Tibial nerve (tissue), 4 donors: ENCODE data around the gene TIPRL. TPM values are rescaled to one million over a fixed set of nuclear protein-coding genes. Genes with fewer than 3 reads are reported as not detected.
A peak's percentile ranks its signal among the peaks of the same experiment; 100 is the strongest.

Experiments used
- DNase-seq, 2 donors: peaks; one replicate each; pipeline ENCODE4 v3.0.0-alpha.2; 2019; ENCODE audit warnings: low spot score in 2 of 2
- H3K27ac ChIP-seq, 4 donors: fragments of 200-600 bp; sonication (generic) in 3 of 4; one replicate each; pipeline ENCODE4 v1.5.1; 2017 to 2019; ENCODE audit warnings: mild to moderate bottlenecking in 1 of 4
- H3K27me3 ChIP-seq, 2 donors: fragments of 200-600 bp; sonication (generic) in 1 of 2; one replicate each; pipeline versions ENCODE4 v1.5.1 to v1.6.0; 2017 to 2019
- H3K36me3 ChIP-seq, 3 donors: fragments of 200-600 bp; sonication (generic); one replicate each; pipeline ENCODE4 v1.5.1; 2018 to 2019
- H3K4me1 ChIP-seq, 4 donors: fragments of 200-600 bp; sonication (generic) in 3 of 4; one replicate each; pipeline ENCODE4 v1.5.1; 2017 to 2019
- H3K4me3 ChIP-seq, 4 donors: fragments of 200-600 bp; sonication (generic) in 3 of 4; one replicate each; pipeline ENCODE4 v1.5.1; 2017 to 2019; ENCODE audit warnings: mild to moderate bottlenecking in 1 of 4, moderate library complexity in 1 of 4
- H3K9me3 ChIP-seq, 4 donors: fragments of 200-600 bp; sonication (generic) in 3 of 4; one replicate each; pipeline ENCODE4 v1.5.1; 2017 to 2019
- EP300 ChIP-seq, 2 donors: sonication (generic); formaldehyde crosslinking; IDR thresholded peaks; one replicate each; pipeline ENCODE4 v1.6.1; 2017; ENCODE audit warnings: antibody characterized with exemption in 2 of 2, mild to moderate bottlenecking in 1 of 2
- POLR2A ChIP-seq, 2 donors: fragments of 450-650 bp; IDR thresholded peaks; one replicate each; pipeline ENCODE4 v1.6.1; 2017; ENCODE audit warnings: antibody characterized with exemption in 2 of 2, mild to moderate bottlenecking in 2 of 2, moderate library complexity in 2 of 2
- WGBS, 2 donors: methylation state at CpG; one replicate each; pipeline ENCODE4 v1.1.5; 2018; 5-methylcytosine and 5-hydroxymethylcytosine counted together
- total RNA-seq, 4 donors: library from RNA; depleted of rRNA; stranded (reverse); fragments of >200 nt; gene quantifications; one replicate each; pipeline ENCODE4 v1.1.0, GENCODE V29; 2016
- TF ChIP-seq, protein P1 (sequence below), 5 experiments: fragments of 200-600 bp in 3 of 5; fragments of 450-650 bp in 2 of 5; sonication (generic) in 3 of 5; IDR thresholded peaks; one replicate each; pipeline ENCODE4 v1.5.1; 2016 to 2019; ENCODE audit warnings: antibody characterized with exemption in 5 of 5, mild to moderate bottlenecking in 3 of 5, moderate library complexity in 2 of 5

Gene TIPRL
- total RNA-seq, 4 donors from 2014 or later: 16.5 to 25.3 (median 20.6) TPM

DNA sequence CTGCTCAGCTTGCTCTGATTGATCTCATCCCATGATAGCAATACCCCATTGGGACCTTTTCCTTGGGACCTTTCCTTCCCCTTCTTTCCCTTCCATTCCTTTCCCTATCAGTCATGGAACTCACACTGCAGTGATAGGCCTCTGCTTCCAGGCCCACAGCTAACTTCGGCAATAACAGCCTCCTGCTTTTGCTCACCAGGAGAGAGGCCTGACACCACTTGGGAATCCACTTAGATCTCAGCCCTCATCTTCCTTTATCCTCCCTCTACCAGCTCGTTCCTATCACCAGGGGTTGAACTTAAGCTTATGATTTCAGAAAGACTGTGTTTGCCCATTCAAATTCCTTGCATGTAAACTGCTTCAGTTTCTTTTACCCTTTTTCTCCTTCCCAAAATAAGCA is 11.0 kb upstream of the TIPRL start:
- Histone ChIP-seq H3K27me3 (no peaks in the 10 kb centered on the region), H3K36me3 (no peaks in the 10 kb centered on the region), H3K4me1 (no peaks in the 10 kb centered on the region), H3K9me3 (no peaks in the 10 kb centered on the region), H3K27ac (no peak overlapping the region), H3K4me3 (no peak overlapping the region)
- WGBS, 2 donors: 57 to 68% methylated on average over 2 of the region's 2 CpGs
- no peak for DNase-seq
- TF ChIP-seq EP300 (IDR thresholded peaks at IDR 0.05): no peak
- TF ChIP-seq, protein P1, sequence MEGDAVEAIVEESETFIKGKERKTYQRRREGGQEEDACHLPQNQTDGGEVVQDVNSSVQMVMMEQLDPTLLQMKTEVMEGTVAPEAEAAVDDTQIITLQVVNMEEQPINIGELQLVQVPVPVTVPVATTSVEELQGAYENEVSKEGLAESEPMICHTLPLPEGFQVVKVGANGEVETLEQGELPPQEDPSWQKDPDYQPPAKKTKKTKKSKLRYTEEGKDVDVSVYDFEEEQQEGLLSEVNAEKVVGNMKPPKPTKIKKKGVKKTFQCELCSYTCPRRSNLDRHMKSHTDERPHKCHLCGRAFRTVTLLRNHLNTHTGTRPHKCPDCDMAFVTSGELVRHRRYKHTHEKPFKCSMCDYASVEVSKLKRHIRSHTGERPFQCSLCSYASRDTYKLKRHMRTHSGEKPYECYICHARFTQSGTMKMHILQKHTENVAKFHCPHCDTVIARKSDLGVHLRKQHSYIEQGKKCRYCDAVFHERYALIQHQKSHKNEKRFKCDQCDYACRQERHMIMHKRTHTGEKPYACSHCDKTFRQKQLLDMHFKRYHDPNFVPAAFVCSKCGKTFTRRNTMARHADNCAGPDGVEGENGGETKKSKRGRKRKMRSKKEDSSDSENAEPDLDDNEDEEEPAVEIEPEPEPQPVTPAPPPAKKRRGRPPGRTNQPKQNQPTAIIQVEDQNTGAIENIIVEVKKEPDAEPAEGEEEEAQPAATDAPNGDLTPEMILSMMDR (IDR thresholded peaks at IDR 0.05): no peak
- TF ChIP-seq POLR2A (IDR thresholded peaks at IDR 0.05): no peak

DNA sequence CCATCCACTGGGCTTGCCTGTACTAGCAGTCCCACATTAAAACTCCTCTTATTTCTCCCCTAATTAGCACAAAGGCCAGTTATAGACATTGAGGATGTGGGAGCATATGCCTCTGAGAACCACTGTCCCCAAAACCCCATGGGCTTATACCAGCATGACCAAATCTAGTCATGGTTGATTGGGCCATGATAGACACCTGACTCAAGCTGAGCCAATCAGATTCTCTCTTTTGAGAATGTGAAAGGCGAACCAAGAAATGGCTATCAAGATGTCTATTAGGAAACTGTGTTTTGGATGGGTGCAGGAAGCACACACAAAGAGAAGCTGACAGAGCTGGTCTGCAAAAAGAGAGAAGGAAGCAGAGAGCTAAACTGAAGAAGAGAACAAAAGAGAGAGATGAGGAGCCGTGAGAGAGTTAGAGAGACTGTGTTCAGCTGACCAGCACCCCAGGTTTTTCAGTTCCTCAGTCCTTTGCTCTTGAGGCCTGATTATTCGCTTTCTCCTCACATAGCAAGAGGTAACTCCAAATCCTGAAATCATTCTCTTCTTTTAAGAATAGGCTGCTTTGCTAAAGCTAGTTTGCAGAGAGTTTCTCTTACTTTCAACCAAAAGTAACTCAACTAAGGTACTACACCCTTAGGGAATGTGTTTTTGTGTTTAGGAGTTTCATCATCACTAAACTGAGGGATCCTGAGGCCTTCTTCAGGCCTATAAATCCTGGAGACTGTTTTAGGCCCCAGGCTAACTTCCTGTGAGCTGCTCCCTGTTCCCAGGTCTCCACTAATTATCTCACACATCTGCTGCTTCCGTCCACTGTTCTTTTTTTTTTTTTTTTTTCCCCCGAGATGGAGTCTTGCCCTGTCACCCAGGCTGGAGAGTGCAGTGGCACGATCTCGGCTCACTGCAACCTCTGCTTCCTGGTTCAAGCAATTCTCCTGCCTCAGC is 7.9 kb upstream of the TIPRL start:
- H3K27me3 ChIP-seq: no peaks in the 10 kb centered on the region
- no peaks in the 10 kb centered on the region for H3K4me1 ChIP-seq
- WGBS, 2 donors: 73 to 79% methylated on average over 7 of the region's 7 CpGs
- DNase-seq: no peak
- H3K4me3 ChIP-seq: no peak overlapping the region
- TF ChIP-seq POLR2A (IDR thresholded peaks at IDR 0.05): no peak
- TF ChIP-seq, protein P1 (IDR thresholded peaks at IDR 0.05): no peak
- TF ChIP-seq EP300 (IDR thresholded peaks at IDR 0.05): no peak
- no peaks in the 10 kb centered on the region for H3K9me3 ChIP-seq
- H3K36me3 ChIP-seq: no peaks in the 10 kb centered on the region
- H3K27ac ChIP-seq: no peak overlapping the region

DNA sequence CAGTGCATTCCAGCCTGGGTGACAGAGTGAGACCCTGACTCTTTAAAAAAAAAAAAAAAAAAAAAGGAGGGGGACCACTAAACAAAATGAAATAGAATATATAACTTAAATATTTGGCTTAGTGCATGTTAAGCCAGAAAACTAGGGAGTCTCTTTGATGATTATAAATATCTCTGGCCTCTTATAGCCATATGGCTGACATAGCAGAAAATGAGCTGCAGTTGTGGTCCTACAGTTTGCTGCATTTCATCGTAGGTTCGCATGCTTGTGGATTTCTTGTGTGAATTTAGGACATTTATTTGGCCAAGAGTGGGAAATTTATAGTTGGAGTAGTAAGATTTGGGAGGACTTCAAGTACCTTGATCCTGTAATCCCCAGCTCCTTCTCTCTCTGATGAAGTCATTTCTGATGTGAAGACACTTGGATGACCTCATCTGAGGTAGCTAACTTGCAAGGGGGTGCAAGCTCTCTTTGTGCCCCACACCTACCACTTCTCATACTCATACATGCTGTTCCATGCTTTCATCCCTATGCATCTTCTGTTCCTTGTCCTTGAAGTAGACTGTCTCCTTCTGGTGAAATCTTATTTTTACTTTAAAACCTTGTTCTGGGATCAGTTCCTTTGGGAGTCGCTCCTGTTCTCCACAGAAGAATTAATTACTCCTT is 6.4 kb upstream of the TIPRL start:
- Histone ChIP-seq H3K27me3 (no peaks in the 10 kb centered on the region), H3K27ac (no peak overlapping the region), H3K9me3 (no peaks in the 10 kb centered on the region), H3K4me1 (no peaks in the 10 kb centered on the region), H3K4me3 (no peak overlapping the region), H3K36me3 (no peaks in the 10 kb centered on the region)
- DNase-seq: no peak
- WGBS, 2 donors: 95 to 100% methylated on average over 3 of the region's 3 CpGs
- TF ChIP-seq EP300 (IDR thresholded peaks at IDR 0.05) (no peak), POLR2A (IDR thresholded peaks at IDR 0.05) (no peak)
- TF ChIP-seq, protein P1 (IDR thresholded peaks at IDR 0.05): no peak

DNA sequence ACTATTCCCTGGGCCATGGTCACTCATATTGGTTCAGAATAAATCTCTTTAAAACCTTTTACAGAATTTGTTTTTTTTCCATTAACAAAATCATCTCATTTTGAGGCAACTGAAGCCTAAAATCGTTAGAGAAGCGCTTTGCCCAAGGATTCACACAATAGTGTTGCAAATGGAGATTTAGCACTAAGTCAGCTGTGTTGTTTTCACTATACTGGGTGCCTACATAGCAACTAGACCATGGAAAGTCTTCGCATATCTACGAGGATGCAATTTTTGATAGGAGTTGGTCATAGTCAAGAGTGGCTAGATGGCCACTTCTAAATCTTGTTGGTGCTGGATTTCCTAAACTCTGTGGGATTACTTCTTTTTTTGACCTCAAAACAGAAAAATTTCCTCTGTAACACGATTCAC is 530 bp upstream of the TIPRL start:
- no peak for DNase-seq
- peak overlapping the region; percentile 11 to 90 (median 79) for H3K4me3 ChIP-seq

More for the DNA sequence above, 530 bp upstream of the TIPRL start:
- Histone ChIP-seq H3K27ac (peak overlapping the region; percentile 85 to 96 (median 92)), H3K36me3 (no peaks in the 10 kb centered on the region), H3K27me3 (no peaks in the 10 kb centered on the region), H3K9me3 (no peaks in the 10 kb centered on the region), H3K4me1 (peaks cover 0 to 28% (median 6%) of the 10 kb centered on the region in 4 donors)
- WGBS, 2 donors: 73 to 74% methylated on average over 5 of the region's 5 CpGs
- TF ChIP-seq POLR2A (IDR thresholded peaks at IDR 0.05): no peak
- no peak for TF ChIP-seq EP300 (IDR thresholded peaks at IDR 0.05)
- TF ChIP-seq, protein P1 (IDR thresholded peaks at IDR 0.05): no peak
